GM12878 (cell line): ENCODE data around the gene ZCCHC24.

Source experiments
- FOXK2 ChIP-seq: fragments of 450-650 bp; IDR thresholded peaks from 2 replicates; pipeline ENCODE4 v1.6.1; 2017; ENCODE audit warnings: mild to moderate bottlenecking, moderate library complexity
- PAX5 ChIP-seq: IDR thresholded peaks from 2 replicates; pipeline ENCODE4 v1.6.1; 2011; ENCODE audit warnings: low read depth, low read length, borderline replicate concordance
- POLR2AphosphoS5 ChIP-seq: IDR thresholded peaks from 2 replicates; pipeline ENCODE4 v1.6.1; 2011; ENCODE audit warnings: mild to moderate bottlenecking, low read length, inconsistent platforms
- SP1 ChIP-seq: IDR thresholded peaks from one replicate; pipeline ENCODE4 v1.6.1; 2011; ENCODE audit warnings: low read depth, low read length
- STAT1 ChIP-seq: fragments of 450-650 bp; conservative IDR thresholded peaks from 2 replicates; pipeline ENCODE4 v1.6.1; 2014; ENCODE audit warnings: antibody characterized with exemption, mild to moderate bottlenecking
- TBL1XR1 ChIP-seq: IDR thresholded peaks from 2 replicates; pipeline ENCODE4 v1.6.1; 2012; ENCODE audit warnings: low read depth, low read length, improper control_type of control experiment
- TF ChIP-seq, protein P1 (sequence below): fragments of 450-650 bp; formaldehyde crosslinking; IDR thresholded peaks from 2 replicates; pipeline ENCODE4 v1.4.0; 2020; ENCODE audit warnings: mild to moderate bottlenecking, moderate library complexity
- TF ChIP-seq, protein P2 (sequence below): IDR thresholded peaks from 2 replicates; pipeline ENCODE4 v1.6.1; 2012; ENCODE audit warnings: low read depth, low read length, improper control_type of control experiment
- TF ChIP-seq, protein P3 (sequence below): fragments of 450-650 bp; IDR thresholded peaks from 2 replicates; pipeline ENCODE4 v1.6.1; 2017; ENCODE audit warnings: mild to moderate bottlenecking, low read depth, inconsistent platforms; ENCODE audit not compliant: poor library complexity, severe bottlenecking
- TF ChIP-seq, protein P4 (sequence below), 3 experiments: IDR thresholded peaks in 2 of 3; conservative IDR thresholded peaks in 1 of 3; 2 replicates each; pipeline ENCODE4 v1.5.1; 2011; ENCODE audit warnings: low read depth in 3 of 3, low read length in 3 of 3, mild to moderate bottlenecking in 3 of 3, control low read depth in 2 of 3, moderate library complexity in 2 of 3, inconsistent platforms in 1 of 3, mixed read lengths in 1 of 3; ENCODE audit not compliant: control insufficient read depth in 2 of 3, insufficient read depth in 1 of 3; ENCODE audit errors: extremely low read depth in 1 of 3
- TF ChIP-seq, protein P5 (sequence below): IDR thresholded peaks from 2 replicates; pipeline ENCODE4 v1.6.1; 2011; ENCODE audit warnings: borderline replicate concordance, low read depth, mild to moderate bottlenecking, moderate library complexity, mixed read lengths, low read length; ENCODE audit not compliant: insufficient read depth; ENCODE audit errors: extremely low read length
- TF ChIP-seq, protein P6 (sequence below): fragments of 450-650 bp; IDR thresholded peaks from 2 replicates; pipeline ENCODE4 v1.6.1; 2017; ENCODE audit warnings: mild to moderate bottlenecking, moderate library complexity

DNA sequence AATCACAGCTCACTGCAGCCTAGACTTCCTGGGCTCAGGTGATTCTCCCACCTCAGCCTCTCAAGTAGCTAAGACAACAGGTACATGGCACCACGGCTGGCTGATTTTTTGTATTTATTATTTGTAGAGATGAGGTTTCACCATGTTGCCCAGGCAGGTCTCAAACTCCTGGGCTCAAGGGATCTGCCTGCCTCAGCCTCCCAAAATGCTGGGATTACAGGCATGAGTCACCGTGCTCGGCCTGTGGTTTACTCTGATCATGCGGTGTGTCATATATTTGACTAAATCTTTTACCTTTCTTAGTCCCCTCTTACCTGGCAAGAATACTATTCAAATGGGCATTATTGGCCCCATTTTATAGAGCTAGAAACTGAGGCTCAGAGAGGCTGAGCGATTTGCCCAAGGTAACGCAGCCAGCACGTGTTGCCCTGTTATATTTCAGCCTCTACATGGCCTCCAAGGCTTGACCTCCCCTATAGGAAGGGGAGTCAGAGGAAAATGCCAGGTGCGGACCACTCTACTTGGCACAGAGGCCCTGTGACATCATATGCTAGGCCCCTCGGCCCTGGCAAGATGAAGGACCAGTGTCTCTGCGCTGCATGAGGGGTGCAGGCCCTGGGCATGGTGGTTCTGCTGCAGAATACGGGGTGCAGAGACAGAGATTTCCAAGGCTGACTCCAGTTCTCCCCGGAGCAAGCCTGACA, 8.2 kb downstream of the ZCCHC24 start:
- TF ChIP-seq, protein P1, sequence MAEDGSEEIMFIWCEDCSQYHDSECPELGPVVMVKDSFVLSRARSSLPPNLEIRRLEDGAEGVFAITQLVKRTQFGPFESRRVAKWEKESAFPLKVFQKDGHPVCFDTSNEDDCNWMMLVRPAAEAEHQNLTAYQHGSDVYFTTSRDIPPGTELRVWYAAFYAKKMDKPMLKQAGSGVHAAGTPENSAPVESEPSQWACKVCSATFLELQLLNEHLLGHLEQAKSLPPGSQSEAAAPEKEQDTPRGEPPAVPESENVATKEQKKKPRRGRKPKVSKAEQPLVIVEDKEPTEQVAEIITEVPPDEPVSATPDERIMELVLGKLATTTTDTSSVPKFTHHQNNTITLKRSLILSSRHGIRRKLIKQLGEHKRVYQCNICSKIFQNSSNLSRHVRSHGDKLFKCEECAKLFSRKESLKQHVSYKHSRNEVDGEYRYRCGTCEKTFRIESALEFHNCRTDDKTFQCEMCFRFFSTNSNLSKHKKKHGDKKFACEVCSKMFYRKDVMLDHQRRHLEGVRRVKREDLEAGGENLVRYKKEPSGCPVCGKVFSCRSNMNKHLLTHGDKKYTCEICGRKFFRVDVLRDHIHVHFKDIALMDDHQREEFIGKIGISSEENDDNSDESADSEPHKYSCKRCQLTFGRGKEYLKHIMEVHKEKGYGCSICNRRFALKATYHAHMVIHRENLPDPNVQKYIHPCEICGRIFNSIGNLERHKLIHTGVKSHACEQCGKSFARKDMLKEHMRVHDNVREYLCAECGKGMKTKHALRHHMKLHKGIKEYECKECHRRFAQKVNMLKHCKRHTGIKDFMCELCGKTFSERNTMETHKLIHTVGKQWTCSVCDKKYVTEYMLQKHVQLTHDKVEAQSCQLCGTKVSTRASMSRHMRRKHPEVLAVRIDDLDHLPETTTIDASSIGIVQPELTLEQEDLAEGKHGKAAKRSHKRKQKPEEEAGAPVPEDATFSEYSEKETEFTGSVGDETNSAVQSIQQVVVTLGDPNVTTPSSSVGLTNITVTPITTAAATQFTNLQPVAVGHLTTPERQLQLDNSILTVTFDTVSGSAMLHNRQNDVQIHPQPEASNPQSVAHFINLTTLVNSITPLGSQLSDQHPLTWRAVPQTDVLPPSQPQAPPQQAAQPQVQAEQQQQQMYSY = no peak
- TF ChIP-seq, protein P2, sequence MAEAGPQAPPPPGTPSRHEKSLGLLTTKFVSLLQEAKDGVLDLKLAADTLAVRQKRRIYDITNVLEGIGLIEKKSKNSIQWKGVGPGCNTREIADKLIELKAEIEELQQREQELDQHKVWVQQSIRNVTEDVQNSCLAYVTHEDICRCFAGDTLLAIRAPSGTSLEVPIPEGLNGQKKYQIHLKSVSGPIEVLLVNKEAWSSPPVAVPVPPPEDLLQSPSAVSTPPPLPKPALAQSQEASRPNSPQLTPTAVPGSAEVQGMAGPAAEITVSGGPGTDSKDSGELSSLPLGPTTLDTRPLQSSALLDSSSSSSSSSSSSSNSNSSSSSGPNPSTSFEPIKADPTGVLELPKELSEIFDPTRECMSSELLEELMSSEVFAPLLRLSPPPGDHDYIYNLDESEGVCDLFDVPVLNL = no peak
- TF ChIP-seq, protein P3, sequence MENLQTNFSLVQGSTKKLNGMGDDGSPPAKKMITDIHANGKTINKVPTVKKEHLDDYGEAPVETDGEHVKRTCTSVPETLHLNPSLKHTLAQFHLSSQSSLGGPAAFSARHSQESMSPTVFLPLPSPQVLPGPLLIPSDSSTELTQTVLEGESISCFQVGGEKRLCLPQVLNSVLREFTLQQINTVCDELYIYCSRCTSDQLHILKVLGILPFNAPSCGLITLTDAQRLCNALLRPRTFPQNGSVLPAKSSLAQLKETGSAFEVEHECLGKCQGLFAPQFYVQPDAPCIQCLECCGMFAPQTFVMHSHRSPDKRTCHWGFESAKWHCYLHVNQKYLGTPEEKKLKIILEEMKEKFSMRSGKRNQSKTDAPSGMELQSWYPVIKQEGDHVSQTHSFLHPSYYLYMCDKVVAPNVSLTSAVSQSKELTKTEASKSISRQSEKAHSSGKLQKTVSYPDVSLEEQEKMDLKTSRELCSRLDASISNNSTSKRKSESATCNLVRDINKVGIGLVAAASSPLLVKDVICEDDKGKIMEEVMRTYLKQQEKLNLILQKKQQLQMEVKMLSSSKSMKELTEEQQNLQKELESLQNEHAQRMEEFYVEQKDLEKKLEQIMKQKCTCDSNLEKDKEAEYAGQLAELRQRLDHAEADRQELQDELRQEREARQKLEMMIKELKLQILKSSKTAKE = no peak
- TF ChIP-seq SP1 (no peak), TBL1XR1 (no peak), POLR2AphosphoS5 (no peak), PAX5 (no peak), STAT1 (no peak), FOXK2 (no peak)
- TF ChIP-seq, protein P4, sequence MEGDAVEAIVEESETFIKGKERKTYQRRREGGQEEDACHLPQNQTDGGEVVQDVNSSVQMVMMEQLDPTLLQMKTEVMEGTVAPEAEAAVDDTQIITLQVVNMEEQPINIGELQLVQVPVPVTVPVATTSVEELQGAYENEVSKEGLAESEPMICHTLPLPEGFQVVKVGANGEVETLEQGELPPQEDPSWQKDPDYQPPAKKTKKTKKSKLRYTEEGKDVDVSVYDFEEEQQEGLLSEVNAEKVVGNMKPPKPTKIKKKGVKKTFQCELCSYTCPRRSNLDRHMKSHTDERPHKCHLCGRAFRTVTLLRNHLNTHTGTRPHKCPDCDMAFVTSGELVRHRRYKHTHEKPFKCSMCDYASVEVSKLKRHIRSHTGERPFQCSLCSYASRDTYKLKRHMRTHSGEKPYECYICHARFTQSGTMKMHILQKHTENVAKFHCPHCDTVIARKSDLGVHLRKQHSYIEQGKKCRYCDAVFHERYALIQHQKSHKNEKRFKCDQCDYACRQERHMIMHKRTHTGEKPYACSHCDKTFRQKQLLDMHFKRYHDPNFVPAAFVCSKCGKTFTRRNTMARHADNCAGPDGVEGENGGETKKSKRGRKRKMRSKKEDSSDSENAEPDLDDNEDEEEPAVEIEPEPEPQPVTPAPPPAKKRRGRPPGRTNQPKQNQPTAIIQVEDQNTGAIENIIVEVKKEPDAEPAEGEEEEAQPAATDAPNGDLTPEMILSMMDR (IDR thresholded peaks at IDR 0.05 in 2 of 3, conservative IDR thresholded peaks at IDR 0.05 in 1 of 3; ENCODE audit: control insufficient read depth in 2 of 3, extremely low read depth in 1 of 3, insufficient read depth in 1 of 3, low read depth in 3 of 3, low read length in 3 of 3) = no peak
- TF ChIP-seq, protein P5, sequence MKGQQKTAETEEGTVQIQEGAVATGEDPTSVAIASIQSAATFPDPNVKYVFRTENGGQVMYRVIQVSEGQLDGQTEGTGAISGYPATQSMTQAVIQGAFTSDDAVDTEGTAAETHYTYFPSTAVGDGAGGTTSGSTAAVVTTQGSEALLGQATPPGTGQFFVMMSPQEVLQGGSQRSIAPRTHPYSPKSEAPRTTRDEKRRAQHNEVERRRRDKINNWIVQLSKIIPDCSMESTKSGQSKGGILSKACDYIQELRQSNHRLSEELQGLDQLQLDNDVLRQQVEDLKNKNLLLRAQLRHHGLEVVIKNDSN = no peak
- TF ChIP-seq, protein P6, sequence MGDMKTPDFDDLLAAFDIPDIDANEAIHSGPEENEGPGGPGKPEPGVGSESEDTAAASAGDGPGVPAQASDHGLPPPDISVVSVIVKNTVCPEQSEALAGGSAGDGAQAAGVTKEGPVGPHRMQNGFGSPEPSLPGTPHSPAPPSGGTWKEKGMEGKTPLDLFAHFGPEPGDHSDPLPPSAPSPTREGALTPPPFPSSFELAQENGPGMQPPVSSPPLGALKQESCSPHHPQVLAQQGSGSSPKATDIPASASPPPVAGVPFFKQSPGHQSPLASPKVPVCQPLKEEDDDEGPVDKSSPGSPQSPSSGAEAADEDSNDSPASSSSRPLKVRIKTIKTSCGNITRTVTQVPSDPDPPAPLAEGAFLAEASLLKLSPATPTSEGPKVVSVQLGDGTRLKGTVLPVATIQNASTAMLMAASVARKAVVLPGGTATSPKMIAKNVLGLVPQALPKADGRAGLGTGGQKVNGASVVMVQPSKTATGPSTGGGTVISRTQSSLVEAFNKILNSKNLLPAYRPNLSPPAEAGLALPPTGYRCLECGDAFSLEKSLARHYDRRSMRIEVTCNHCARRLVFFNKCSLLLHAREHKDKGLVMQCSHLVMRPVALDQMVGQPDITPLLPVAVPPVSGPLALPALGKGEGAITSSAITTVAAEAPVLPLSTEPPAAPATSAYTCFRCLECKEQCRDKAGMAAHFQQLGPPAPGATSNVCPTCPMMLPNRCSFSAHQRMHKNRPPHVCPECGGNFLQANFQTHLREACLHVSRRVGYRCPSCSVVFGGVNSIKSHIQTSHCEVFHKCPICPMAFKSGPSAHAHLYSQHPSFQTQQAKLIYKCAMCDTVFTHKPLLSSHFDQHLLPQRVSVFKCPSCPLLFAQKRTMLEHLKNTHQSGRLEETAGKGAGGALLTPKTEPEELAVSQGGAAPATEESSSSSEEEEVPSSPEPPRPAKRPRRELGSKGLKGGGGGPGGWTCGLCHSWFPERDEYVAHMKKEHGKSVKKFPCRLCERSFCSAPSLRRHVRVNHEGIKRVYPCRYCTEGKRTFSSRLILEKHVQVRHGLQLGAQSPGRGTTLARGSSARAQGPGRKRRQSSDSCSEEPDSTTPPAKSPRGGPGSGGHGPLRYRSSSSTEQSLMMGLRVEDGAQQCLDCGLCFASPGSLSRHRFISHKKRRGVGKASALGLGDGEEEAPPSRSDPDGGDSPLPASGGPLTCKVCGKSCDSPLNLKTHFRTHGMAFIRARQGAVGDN = no peak
